ENCODE results near the gene TAGAP. TPM values are rescaled to one million over a fixed set of nuclear protein-coding genes. Genes with fewer than 3 reads are reported as not detected.

The TAGAP gene
- total RNA-seq, 1 experiment from 2014 or later = 0.30 TPM

DNA sequence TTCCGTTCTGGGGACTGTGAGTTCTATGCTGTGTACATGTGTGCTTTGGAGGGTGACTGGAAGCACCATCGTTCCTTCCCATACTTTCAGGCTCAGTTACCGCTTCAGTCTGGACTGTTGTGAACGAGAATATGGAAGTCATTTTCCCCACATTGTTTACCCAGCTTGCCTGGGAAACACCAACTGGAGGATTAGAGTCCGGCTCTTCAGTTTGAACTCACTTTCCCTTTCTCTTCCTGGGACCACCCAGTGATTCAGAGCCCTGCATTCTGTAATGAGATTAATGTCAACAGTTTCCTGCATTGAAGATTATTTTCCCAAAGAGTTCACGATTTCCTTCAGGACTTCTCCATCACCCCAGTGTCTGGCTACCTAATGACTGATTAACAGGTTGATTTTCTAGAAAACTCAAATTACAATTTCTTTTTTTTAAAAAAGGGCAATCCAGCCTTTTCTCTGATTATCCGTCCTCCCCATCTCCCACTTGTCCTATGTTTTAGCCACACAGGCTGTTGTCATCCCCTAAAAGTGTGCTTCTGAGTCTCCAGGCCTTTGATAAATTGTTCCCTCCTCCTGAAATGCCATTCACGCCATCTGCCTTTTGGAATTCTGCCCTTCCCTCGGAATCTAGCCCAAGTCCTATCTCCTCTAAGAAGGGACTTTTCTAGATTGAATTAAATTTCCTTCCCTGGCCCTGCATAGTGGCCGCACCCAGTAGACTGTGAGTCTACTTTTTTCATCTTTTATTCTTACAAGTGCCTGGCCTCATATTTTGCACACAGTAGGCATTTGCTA is 3.3 kb upstream of the TAGAP start:
- Histone ChIP-seq H3K9me2 (ENCODE audit: insufficient read depth) (no peaks in the 10 kb centered on the region), H3K9ac (ENCODE audit: low read length) (no peak overlapping the region), H3K4me1 (ENCODE audit: control insufficient read depth in 1 of 2, insufficient read depth in 2 of 2, low read length in 2 of 2) (no peaks in the 10 kb centered on the region), H2AFZ (ENCODE audit: low read depth, low read length, poor library complexity, severe bottlenecking) (no peak overlapping the region), H3K27ac (ENCODE audit: low read depth, low read length) (no peak overlapping the region), H3K79me2 (ENCODE audit: insufficient read depth, low read length) (no peaks in the 10 kb centered on the region), H3K27me3 (ENCODE audit: insufficient read depth, low read length) (no peaks in the 10 kb centered on the region), H3K9me3 (ENCODE audit: control insufficient read depth in 1 of 2, insufficient read depth in 1 of 2, low read depth in 1 of 2, low read length in 2 of 2) (no peaks in the 10 kb centered on the region), H3K36me3 (ENCODE audit: control insufficient read depth in 1 of 2, insufficient read depth in 2 of 2, low read length in 2 of 2) (no peaks in the 10 kb centered on the region), H4K20me1 (ENCODE audit: insufficient read depth) (no peaks in the 10 kb centered on the region), H3K4me2 (ENCODE audit: low read length) (no peak overlapping the region), H3K4me3 (replicated peaks in 1 of 2; ENCODE audit: low read depth in 1 of 2, low read length in 2 of 2) (no peak overlapping the region)
- TF ChIP-seq, protein P1, sequence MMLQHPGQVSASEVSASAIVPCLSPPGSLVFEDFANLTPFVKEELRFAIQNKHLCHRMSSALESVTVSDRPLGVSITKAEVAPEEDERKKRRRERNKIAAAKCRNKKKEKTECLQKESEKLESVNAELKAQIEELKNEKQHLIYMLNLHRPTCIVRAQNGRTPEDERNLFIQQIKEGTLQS (IDR thresholded peaks at IDR 0.05) = no peak
- no peak for TF ChIP-seq ZNF274 (IDR thresholded peaks at IDR 0.05; ENCODE audit: low read depth, low read length)
- TF ChIP-seq, protein P2, sequence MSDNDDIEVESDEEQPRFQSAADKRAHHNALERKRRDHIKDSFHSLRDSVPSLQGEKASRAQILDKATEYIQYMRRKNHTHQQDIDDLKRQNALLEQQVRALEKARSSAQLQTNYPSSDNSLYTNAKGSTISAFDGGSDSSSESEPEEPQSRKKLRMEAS (IDR thresholded peaks at IDR 0.05) = no peak
- TF ChIP-seq SP1 (IDR thresholded peaks at IDR 0.05; ENCODE audit: low read depth) = no peak
- no peak for TF ChIP-seq ZFX (IDR thresholded peaks at IDR 0.05)
- no peak for TF ChIP-seq JUND (IDR thresholded peaks at IDR 0.05)
- no peak for TF ChIP-seq POLR2A (IDR thresholded peaks at IDR 0.05; ENCODE audit: borderline replicate concordance, extremely low read depth, insufficient read depth, insufficient read length)
- TF ChIP-seq YY1 (IDR thresholded peaks at IDR 0.05; ENCODE audit: extremely low read depth, insufficient replicate concordance, low read depth, low read length) = no peak
- TF ChIP-seq EGR1 (IDR thresholded peaks at IDR 0.05; ENCODE audit: low read depth) = no peak
- TF ChIP-seq, protein P3, sequence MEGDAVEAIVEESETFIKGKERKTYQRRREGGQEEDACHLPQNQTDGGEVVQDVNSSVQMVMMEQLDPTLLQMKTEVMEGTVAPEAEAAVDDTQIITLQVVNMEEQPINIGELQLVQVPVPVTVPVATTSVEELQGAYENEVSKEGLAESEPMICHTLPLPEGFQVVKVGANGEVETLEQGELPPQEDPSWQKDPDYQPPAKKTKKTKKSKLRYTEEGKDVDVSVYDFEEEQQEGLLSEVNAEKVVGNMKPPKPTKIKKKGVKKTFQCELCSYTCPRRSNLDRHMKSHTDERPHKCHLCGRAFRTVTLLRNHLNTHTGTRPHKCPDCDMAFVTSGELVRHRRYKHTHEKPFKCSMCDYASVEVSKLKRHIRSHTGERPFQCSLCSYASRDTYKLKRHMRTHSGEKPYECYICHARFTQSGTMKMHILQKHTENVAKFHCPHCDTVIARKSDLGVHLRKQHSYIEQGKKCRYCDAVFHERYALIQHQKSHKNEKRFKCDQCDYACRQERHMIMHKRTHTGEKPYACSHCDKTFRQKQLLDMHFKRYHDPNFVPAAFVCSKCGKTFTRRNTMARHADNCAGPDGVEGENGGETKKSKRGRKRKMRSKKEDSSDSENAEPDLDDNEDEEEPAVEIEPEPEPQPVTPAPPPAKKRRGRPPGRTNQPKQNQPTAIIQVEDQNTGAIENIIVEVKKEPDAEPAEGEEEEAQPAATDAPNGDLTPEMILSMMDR (IDR thresholded peaks at IDR 0.05 in 2 of 3, conservative IDR thresholded peaks at IDR 0.05 in 1 of 3; ENCODE audit: borderline replicate concordance in 1 of 3, insufficient read depth in 1 of 3, low read depth in 2 of 3, low read length in 2 of 3) = no peak
- TF ChIP-seq RAD21 (IDR thresholded peaks at IDR 0.05; ENCODE audit: low read depth) = no peak
- no peak for TF ChIP-seq CEBPB (IDR thresholded peaks at IDR 0.05; ENCODE audit: low read depth)
- no peak for TF ChIP-seq SIN3A (IDR thresholded peaks at IDR 0.05; ENCODE audit: low read depth)
- no peak for TF ChIP-seq ZBTB33 (IDR thresholded peaks at IDR 0.05; ENCODE audit: extremely low read depth, insufficient replicate concordance, low read length)
- TF ChIP-seq SRF (IDR thresholded peaks at IDR 0.05; ENCODE audit: low read depth) = no peak
- no peak for TF ChIP-seq EZH2phosphoT487 (IDR thresholded peaks at IDR 0.05; ENCODE audit: borderline replicate concordance)
- TF ChIP-seq CBX3 (IDR thresholded peaks at IDR 0.05; ENCODE audit: low read depth) = no peak
- TF ChIP-seq ELF1 (IDR thresholded peaks at IDR 0.05; ENCODE audit: borderline replicate concordance, low read depth) = no peak
- TF ChIP-seq EZH2 (IDR thresholded peaks at IDR 0.05) = no peak
- BruUV-seq (replicated peaks) = no TSS peak
- ChIA-PET CTCF (no interaction called here), POLR2A (no interaction called here), RAD21 (ENCODE audit: low non-redundant PET in 1 of 2, low total read pairs in 2 of 2, uncharacterized antibody in 2 of 2, unreplicated experiment in 2 of 2) (no interaction called here)
- no peak for ATAC-seq
- intact Hi-C loops (cut with micrococcal nuclease) = no loop called here
- no peak for DNase-seq (ENCODE audit: low read depth, low spot score)

All from HCT116 (cell line).